Femur (tissue), 1 donor: ENCODE data around the gene LMAN2L.

Experiments used
- DNase-seq: peaks from one replicate; pipeline ENCODE4 v3.0.0-alpha.2; 2017

LMAN2L gene

DNA sequence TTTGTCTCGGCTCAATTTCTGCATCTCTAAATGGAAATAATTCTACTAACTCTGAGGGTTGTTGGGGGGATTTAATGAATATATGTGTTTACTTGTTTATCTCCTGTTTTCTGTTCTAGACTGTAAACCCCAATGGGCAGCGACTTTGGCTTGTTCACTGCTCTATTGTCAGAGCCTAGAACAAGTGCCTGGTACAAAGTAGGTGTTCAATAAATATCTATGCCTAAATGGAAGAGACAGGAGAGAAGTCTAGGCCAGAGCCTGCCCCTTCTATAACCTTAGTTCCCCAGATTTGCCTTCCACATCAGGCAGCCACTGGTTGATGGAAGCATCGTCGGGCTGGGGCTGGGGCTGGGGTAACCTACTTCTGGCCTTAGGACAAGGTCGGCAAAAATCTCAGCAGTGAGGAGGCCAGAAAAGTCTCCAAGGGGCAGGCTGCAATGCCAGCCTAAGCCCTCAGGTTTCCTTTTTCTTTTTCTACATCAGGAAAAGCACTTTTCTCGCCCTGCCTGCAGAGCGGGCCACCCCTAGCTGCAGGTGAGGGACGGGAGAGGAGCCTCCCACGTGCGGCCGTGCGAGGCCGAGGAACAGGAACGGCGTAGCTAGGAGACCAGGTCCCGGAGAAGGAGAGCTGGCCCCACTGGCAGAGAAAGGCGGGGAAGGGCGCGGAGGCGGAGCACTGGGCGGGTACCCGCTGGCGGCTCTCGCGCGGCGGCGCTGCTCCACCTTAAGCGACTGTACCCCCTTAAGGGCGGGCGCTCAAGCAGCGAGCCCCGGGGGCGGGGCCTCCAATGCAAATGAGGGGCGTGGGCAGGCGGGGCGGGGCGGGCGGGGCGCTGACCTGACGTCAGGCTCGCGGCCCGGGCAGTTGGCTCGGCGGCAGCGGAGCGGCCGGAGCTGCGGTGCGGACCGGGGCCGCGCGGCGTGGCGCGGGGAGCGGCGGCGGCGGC is 20.4 kb upstream of the LMAN2L start, which contains the start of gene CNNM4:
CNNM4 (plus strand) TSS at position 867 of the 950 bp plus-strand sequence. CDS start 98 bp downstream, outside the sequence.
- DNase-seq = peak; percentile 95

DNA sequence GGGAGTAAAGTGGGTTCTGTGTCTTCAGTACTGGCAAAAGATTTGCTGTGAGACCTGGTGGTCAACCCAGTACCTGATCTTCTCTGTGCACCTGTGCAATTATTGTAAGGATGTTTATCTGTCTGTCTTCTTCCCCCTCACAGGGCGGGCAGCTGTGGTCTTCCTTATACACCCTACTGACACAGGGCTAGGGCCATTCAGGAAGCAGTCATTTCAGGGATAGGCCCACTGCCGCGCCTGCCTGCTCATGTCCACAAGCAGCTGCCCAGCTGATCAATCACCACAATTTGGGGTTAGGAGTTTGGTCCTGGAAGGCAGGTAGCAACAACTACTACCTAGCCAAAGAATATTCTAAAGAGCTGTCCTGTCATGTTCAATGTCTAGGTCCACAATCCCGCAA is 19.7 kb upstream of the LMAN2L start:
- no peak for DNase-seq

DNA sequence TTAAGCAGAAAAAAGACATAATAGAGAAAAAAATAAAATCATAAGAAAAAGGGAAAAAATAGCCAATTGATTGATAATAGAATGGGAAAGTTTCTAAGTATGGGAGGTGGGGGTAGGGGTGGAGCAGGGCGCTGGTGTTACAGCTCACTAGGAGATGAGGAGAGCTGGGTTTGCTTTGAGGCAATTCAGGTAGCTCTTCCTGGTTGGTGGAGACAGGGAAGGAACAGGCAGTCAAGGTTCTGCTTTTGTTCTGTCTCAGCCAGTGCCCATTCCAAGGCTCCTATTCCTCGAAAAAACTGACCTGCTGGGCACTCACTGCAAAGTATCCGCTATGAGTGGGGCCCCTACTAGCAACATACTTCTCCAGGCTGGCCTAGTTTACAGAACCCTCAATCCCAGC is 19.1 kb upstream of the LMAN2L start:
- DNase-seq = no peak

DNA sequence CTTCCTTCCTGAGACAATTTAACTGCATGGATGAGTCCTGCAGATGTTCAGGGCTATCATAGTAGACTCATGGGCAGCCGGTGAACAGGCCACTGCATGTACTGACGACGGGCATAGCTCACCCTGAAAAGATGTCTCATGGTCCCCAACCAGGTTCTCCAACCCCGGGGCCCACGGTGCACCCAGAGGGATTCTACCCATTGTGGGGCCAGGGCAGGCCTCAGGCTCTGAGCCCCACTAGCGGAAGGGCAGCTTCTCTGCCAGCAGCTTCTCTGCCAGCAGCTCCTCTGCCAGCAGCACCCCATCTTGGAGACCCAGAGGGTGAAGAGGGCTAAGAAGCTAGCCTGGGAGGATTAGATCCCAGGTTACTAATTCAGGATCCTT is 17.6 kb upstream of the LMAN2L start:
- no peak for DNase-seq

DNA sequence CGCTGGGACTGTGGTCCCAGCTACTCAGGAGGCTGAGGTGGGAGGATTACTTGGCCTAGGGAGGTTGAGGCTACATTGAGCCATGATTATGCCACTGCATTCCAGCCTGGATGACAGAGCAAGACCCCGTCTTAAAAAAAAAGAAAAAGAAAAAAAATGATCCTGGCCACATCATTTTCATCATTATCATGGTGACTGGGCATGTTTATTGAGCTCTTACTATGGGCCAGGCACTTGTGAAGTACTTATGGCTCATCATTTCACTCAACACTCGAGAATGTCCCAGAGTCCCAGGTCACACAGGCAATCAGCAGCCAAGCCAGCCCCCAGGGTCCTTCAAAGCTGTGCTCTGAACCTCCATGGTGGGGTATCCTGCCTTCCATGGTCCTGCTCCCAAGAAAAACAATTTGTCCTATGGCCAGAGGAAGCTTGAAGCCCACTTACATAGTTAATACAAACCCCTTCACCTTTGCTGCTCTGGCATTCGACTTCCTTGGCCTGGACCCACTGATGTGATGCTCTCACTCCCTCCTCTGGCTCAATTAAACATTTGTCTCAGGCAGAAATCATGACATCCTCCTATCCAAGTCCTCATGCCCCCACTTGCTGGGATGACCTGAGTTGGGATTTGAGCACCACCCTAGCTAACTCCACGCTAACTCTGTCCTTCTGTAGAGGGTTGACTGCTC is 17.1 kb upstream of the LMAN2L start:
- DNase-seq = no peak

DNA sequence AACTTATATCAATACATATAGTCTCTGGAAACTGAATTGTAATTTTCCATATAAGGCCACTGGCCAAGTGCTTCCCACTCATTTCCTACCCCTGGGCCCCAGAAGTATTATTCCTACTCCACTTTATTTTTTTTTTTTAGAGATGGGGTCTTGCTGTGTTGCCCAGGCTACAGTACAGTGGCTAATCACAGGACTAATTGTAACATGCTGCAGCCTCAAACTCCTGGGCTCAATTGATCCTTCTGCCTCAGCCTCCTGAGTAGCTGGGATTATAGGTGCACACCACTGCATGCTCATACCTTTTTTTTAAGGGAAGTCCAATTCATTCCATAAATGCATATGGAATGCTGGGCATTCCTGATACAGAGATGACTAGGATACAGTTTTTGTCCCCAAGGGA is 14.5 kb upstream of the LMAN2L start:
- DNase-seq = no peak

DNA sequence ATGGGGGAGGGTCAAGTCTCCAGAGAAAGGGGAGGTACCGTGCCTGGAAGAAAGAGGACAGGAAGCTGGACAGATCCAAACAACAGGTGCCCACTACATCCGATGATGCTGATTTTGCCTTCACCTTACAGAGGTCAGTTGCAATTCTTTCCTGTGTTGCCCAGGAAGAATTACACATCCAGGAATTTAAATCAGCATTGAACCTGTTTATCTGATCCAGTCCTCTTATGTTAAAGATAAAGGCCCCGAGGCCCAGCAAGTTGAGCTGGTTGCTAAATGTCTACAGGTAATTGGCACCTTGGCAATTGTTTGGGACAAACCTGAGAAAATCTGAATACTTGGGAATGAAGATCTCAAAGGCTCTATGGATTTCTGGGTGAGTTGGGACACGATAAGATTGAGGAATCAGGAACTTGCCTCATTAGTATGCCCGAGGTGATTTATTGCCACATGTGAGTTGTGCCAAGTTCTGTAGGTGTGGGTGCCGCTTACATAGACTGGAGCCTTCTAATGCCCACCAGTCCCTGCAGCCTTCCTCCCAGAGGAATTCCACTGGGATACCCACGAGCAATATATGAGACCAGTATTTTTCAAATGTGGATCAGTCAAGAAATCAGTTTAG is 13.9 kb upstream of the LMAN2L start:
- no peak for DNase-seq

DNA sequence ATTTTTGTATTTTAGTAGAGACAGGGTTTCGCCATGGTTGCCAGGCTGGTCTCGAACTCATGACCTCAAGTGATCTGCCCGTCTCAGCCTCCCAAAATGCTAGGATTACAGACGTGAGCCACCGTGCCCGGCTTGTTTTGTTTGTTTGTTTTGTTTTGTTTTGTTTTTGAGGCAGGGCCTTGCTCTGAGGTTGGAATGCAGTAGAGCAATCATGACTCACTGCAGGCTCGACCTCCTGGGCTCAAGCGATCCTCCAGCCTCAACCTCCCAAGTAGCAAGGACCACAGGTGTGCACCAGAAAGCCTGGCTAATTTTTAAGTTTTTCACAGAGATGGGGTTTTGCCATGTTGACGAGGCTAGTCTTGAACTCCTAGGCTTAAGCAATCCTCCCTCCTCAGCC is 11.9 kb upstream of the LMAN2L start:
- DNase-seq = no peak

DNA sequence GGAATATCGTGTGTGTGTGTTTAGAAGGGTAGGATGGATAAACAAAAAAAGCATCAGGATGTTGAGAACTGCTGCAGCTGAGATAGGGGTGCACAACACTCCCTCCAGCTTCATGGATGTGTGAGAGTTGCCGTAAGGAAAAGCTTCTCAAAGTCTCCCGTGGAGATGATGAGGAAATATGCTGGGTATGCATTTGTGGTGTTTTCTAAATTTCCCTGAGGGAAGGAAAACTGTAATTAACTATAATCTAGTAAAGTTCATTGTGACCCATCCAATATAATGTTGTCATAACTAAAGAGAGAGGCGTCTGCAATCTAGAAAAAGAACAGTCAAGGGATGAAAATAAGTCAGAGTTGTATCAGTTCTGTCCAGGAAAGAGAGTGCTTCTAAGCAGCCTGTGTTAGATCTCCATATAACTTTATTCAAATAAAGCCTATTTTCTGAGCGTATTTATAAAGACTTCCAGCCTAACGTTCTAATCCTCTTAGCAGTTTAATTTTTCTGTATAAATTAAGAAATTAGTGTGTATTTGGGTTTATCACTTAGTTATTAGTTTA is 7.3 kb upstream of the LMAN2L start:
- no peak for DNase-seq

DNA sequence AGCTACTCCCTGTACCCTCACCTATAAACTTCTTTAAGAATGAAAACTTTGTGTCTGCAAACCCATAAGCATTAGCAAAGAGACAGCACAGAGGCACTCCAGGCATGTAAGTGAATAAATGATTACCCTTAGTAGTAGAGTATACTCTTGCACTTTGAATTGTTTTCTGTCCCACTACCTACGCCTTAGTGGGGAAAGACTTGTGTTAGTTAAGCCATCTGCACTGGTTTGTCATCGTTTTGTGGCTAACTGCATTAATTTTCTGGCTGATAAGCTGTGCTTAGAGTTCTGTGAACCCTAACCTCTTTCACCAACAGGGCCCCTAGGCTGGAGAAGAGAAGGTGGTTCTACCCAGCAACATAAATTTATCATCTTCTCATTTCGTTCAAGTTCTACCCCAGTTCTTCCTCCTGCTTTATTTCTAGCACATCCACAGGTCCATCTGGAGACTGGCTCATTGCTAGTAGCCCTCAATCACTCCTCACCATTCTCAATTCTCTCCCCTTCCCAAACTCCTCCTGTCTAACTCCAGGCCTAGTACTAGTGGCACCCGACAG is 710 bp downstream of the LMAN2L start:
- DNase-seq = no peak

DNA sequence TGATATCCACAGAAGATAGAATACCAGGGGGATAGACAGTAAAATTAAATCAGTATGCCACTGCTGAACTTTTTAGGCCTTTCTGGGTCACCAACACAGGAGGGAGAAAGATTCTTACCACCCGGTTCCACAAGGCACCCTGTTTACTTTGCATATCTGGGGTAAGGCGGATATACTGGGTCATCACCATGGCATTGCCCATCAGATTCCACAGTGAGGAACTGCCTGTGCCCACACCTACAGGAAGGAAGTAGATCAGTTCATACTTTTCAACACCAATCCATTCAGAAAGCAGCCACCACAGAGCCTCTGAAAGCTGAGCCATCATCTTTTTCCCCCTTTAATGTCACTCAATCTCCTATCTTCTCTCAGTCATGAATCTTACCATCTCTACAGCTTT is 2.0 kb downstream of the LMAN2L start:
- no peak for DNase-seq

DNA sequence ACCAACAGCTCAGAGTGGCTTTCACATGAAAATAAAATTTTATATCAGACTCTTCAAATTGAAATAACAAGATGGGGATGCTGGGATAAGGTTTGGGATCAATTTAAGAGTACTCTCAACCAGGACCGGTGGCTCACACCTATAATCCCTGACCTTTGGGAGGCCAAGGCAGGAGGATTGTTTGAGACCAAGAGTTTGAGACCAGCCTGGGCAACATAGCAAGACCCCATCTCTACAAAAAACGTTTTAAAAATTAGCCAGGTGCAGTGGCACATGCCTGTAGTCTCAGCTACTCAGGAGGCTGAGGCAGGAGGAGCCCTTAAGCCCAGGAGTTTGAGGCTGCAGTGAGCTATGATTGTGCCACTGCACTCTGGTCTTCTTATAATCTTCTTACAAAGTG is 2.6 kb downstream of the LMAN2L start:
- DNase-seq = no peak

DNA sequence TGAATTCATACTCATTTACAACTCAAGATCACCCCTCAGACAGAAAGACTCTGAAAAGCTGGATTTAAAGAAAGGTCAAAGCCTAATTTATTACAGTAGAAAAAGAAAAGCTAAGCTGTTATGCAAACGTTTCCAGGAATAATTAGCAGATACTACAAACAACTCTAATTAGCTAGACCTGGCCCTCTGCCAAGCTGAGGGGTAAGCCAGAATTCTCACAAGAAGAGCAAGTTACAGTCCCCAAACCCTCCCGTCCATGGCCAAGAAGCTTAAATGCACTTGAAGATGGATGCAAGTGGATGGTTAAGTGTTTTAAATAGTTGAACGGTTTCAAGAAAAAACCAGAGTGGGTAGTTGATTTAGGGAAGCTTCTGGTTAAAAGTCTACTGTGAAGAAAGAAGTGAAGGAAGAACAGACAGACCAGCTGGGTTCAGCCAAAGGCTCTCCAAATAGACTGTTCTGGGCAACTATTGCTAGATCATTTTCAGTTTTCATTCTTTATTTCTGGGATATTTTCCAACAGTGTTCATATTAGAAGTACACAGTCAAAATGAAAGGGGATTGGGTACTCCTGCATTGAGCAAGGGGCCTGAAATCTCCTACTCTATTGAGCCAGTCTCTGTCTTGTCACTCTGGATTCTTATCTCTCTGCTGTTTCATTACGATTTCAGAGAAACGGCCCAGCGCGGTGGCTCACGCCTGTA is 4.8 kb downstream of the LMAN2L start:
- DNase-seq = no peak

DNA sequence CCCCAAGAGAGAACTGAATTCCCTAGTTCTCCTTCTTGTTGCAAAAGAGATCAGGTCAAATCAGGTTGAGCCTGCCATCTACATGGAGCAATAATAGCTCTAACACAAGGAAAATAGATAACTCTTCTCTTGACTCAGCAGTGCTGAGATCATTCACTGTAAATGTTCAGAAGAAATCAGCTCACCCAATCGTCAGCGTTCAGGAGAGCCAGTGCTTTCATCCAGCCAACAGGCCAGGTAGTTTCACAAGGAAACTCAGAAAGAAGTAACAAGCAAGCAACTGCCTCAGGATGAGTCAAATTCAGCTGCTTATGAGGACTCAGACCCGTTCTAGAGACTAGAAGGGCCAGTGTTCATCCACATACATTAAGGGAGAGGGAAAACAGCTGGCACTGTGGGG is 5.9 kb downstream of the LMAN2L start:
- DNase-seq = no peak

DNA sequence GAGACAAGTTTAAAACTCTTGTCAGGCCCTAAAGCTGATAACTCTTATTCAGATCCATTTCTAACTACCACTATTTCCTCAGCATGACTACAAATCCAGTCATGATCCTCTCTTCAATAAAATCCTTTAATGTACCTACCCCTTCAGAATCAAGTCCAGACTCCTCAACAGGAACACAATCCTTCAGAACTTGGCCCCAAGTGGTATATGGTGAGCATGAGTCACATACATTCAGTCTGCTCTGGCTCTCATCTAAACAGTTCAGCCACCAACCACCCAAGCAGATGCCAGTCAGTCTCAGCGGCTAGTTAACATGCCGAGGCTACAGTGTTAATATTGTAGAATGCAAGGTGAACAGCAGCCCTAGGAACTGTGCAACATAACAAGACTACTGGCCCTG is 9.7 kb downstream of the LMAN2L start:
- DNase-seq = no peak

DNA sequence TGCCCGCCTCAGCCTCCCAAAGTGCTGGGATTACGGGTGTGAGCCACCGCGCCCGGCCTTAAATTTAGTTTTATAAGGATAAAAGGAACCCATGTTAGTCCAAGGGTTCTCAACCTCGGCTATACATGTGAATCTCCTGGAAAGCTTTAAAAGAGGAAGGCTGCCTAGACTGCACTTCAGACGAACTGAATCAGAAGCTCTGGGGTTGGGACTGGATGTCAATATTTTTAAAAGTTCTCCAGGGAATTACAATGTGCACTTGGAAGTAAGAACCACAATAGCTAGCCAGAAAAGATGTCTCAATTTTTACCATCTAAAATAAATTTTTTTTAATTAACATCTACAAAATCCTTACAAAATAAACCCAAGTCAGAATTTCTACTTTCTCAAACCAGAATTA is 10.1 kb downstream of the LMAN2L start:
- DNase-seq = no peak

DNA sequence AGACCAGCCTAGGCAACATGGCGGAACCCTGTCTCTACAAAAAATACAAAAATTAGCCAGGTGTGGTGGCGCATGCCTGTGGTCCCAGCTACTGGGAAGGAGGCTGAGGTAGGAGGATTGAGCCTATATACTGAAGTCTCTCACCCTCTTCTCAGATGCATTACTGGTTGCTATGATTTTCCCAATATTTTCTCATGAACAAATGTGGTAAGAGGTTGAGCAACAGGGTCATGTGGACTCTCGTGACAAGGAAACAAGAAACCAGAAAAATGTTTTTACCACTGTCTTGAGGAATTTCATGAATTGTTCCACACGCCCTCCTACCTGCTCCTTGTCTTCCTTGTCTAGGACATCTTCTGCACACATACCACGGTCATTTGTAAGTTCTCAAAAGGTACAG is 12.4 kb downstream of the LMAN2L start:
- no peak for DNase-seq

DNA sequence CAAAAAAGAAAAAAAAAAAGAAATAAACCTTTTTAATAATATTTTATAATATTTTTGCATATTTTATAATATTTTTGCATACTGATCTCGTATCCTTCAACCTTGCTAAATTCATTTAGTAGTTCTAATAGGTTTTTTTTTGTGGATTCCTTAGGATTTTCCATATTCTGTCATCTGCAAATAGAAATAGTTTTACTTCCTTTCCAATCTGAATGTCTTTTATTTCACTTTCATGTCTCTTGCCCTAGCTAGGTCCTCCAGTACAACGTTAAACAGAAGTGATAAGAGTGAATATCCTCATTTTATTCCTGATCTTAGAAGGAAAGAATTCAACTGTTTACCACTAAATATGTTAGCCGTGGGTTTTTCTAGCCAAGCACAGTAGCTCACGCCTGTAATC is 13.7 kb downstream of the LMAN2L start:
- DNase-seq = no peak

DNA sequence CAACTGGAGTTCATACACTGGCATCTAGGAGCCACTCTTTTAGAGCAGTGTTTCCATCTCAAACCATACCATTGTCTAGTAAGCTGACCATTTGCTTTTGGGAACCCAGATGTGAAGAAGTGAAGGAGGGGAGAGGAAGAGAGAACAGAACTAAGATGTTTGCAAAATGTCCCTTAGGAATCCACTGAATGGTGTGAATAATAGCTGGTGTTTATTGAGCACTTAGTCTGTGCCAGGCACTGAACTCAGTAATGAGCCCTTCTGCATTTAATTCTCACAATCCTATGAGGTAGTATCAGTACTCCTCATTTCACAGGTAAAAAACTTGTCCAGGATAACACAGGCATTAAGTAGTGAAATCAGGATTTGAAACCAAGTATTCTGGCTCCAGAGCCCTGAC is 23.5 kb downstream of the LMAN2L start:
- no peak for DNase-seq

DNA sequence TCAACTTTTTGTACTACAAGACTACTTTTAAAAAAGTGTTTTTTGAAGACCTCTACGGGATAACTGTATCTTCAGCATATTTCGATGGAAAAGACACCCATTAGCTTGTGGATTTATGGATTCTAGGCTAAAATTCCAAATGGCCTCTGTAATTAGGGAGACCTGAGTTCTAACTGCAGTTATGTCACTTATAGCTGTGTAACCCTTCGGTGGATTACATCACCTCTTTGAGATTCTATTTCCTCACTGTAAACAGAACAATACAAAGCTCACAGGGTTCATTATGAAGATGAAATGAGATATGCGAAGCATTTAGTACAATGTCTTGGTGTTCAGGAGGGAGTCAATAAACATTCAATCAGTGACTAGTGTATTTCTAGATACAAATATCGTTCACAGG is 24.2 kb downstream of the LMAN2L start:
- no peak for DNase-seq

DNA sequence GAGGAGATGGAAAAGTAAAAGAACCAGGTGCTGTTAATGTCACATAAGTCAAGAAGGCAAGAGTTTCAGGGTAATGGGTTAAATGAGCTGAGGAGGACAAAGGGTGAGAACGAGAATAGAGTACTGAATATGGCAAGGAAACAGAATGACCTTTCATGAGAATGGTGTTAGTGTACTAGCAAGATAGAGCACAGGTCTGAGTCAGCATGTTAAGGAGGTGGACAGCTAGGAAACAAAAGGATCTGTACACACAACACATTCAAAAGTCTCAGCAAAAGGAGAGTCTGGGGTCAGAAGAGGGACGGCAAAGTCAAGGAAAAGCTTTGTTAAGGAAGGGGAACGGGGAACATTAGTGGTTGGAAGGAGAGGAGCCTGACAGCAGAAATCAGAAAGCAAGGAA is 28.9 kb downstream of the LMAN2L start:
- no peak for DNase-seq

DNA sequence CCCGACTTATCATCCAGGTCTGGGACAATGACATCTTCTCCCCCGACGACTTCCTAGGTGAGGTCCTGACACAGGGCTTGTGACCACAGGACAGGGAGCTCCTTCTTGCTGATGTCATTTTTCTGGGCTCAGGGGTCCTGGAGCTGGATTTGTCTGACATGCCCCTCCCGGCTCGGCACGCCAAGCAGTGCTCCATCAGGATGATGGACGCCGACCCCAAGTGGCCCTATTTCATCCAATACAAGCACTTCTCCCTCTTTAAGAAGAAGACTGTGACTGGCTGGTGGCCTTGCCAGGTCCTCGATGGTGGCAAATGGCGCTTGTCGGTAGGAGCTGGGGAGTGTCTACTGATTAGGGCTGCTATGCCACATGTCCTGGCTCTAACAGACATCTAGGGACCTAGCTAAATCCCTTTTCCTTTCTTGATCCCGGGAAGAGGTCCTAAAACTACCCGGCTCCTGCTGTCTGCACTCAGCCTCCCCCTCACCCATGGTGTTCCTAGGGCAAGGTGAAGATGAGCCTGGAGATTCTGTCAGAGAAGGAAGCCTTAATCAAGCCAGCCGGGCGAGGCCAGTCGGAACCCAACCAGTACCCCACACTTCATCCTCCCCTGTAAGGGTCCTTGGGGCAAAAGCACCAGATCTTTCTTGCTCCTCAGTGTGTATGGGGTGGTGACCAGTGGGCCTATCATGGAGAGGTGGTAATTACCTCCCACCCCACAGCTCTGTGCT is 36.7 kb downstream of the LMAN2L start:
- no peak for DNase-seq
